ENCODE data around the gene FEV.

FEV gene

GRCh38 chr2:218954541-218955300, 30.3 kb downstream of the FEV start:
- H3K27me3 ChIP-seq (ENCODE audit: control insufficient read depth, insufficient read depth, low read length), result no peaks in the 10 kb centered on the region

GRCh38 chr2:218953366-218953954, 31.5 kb downstream of the FEV start:
- Histone ChIP-seq H3K79me2 (no peaks in the 10 kb centered on the region), H3K27ac (no peak overlapping the region), H3K4me1 (peaks cover 6% of the 10 kb centered on the region)

More at GRCh38 chr2:218954541-218955300, 30.3 kb downstream of the FEV start:
- peaks cover 12% of the 10 kb centered on the region for H3K4me1 ChIP-seq
- H3K9ac ChIP-seq, result no peak overlapping the region
- H3K4me3 ChIP-seq (ENCODE audit: low read depth, low read length), result no peak overlapping the region
- H3K36me3 ChIP-seq (ENCODE audit: control insufficient read depth, insufficient read depth, low read length), result no peaks in the 10 kb centered on the region
- H2AFZ ChIP-seq, result no peak overlapping the region
- no peak overlapping the region for H3K27ac ChIP-seq
- H3K4me2 ChIP-seq (ENCODE audit: low read length), result no peak overlapping the region
- no peaks in the 10 kb centered on the region for H3K79me2 ChIP-seq
- no peaks in the 10 kb centered on the region for H3K9me3 ChIP-seq (ENCODE audit: control insufficient read depth, low read length)
- no peak for TF ChIP-seq CTCF (IDR thresholded peaks at IDR 0.05)

GRCh38 chr2:218952160-218952559, 32.8 kb downstream of the FEV start:
- H3K4me1 ChIP-seq, result peaks cover 6% of the 10 kb centered on the region
- no peak overlapping the region for H2AFZ ChIP-seq
- H3K4me3 ChIP-seq (ENCODE audit: low read depth, low read length), result no peak overlapping the region
- H3K9me3 ChIP-seq (ENCODE audit: control insufficient read depth, low read length), result no peaks in the 10 kb centered on the region
- no peak overlapping the region for H3K27ac ChIP-seq
- no peaks in the 10 kb centered on the region for H3K79me2 ChIP-seq
- no peak overlapping the region for H3K4me2 ChIP-seq (ENCODE audit: low read length)
- no peaks in the 10 kb centered on the region for H3K36me3 ChIP-seq (ENCODE audit: control insufficient read depth, insufficient read depth, low read length)
- H3K27me3 ChIP-seq (ENCODE audit: control insufficient read depth, insufficient read depth, low read length), result no peaks in the 10 kb centered on the region
- no peak overlapping the region for H3K9ac ChIP-seq
- no peak for TF ChIP-seq CTCF (IDR thresholded peaks at IDR 0.05)

More at GRCh38 chr2:218953366-218953954, 31.5 kb downstream of the FEV start:
- Histone ChIP-seq H2AFZ (no peak overlapping the region), H3K4me3 (ENCODE audit: low read depth, low read length) (no peak overlapping the region), H3K36me3 (ENCODE audit: control insufficient read depth, insufficient read depth, low read length) (no peaks in the 10 kb centered on the region), H3K9me3 (ENCODE audit: control insufficient read depth, low read length) (no peaks in the 10 kb centered on the region), H3K4me2 (ENCODE audit: low read length) (no peak overlapping the region), H3K27me3 (ENCODE audit: control insufficient read depth, insufficient read depth, low read length) (no peaks in the 10 kb centered on the region), H3K9ac (no peak overlapping the region)
- TF ChIP-seq CTCF (IDR thresholded peaks at IDR 0.05), result no peak

- TF ChIP-seq CTCF (IDR thresholded peaks at IDR 0.05), result no peak
- Histone ChIP-seq H3K4me3 (ENCODE audit: low read depth, low read length) (no peak overlapping the region), H3K27me3 (ENCODE audit: control insufficient read depth, insufficient read depth, low read length) (no peaks in the 10 kb centered on the region), H3K9me3 (ENCODE audit: control insufficient read depth, low read length) (no peaks in the 10 kb centered on the region), H3K4me2 (ENCODE audit: low read length) (no peak overlapping the region), H3K79me2 (no peaks in the 10 kb centered on the region), H3K27ac (no peak overlapping the region), H3K4me1 (no peaks in the 10 kb centered on the region), H2AFZ (no peak overlapping the region), H3K36me3 (ENCODE audit: control insufficient read depth, insufficient read depth, low read length) (no peaks in the 10 kb centered on the region), H3K9ac (no peak overlapping the region)
Measured at GRCh38 chr2:218946621-218947020, 38.4 kb downstream of the FEV start.
